Neural cell (in vitro differentiated cells): ENCODE data around the gene FAF1. TPM values are rescaled to one million over a fixed set of nuclear protein-coding genes. Genes with fewer than 3 reads are reported as not detected.

Source experiments
- H2AFZ ChIP-seq: fragments of 200-600, 300-800 bp; sonication (generic), shearing (Covaris generic); 2 replicates; pipeline ENCODE4 v1.6.0; 2014; ENCODE audit warnings: low read depth, mild to moderate bottlenecking, antibody characterized with exemption, low read length, moderate library complexity
- H3F3A ChIP-seq: fragments of 200-600 bp; shearing (Covaris generic); 2 replicates; pipeline ENCODE4 v1.6.1; 2016; ENCODE audit warnings: mild to moderate bottlenecking, moderate library complexity, mixed read lengths, antibody characterized with exemption, low read length; ENCODE audit not compliant: insufficient read depth, poor library complexity, severe bottlenecking
- H3K27ac ChIP-seq: fragments of 200-600, 300-800 bp; sonication (generic), shearing (Covaris generic); 2 replicates; pipeline ENCODE4 v1.5.1; 2014; ENCODE audit warnings: mild to moderate bottlenecking, low read length, moderate library complexity
- H3K27me3 ChIP-seq: fragments of 300-800, 200-600 bp; sonication (generic), shearing (Covaris generic); 2 replicates; pipeline ENCODE4 v1.6.0; 2014; ENCODE audit warnings: mild to moderate bottlenecking, low read depth, low read length, moderate library complexity; ENCODE audit not compliant: insufficient read depth
- H3K36me3 ChIP-seq: fragments of 300-800, 200-600 bp; sonication (generic), shearing (Covaris generic); 2 replicates; pipeline ENCODE4 v1.5.1; 2014; ENCODE audit warnings: mild to moderate bottlenecking, antibody characterized with exemption, low read length, moderate library complexity; ENCODE audit not compliant: insufficient read depth
- H3K4me2 ChIP-seq: fragments of 300-800, 200-600 bp; sonication (generic), shearing (Covaris generic); 2 replicates; pipeline ENCODE4 v1.6.0; 2014; ENCODE audit warnings: mild to moderate bottlenecking, low read length
- H3K4me3 ChIP-seq: fragments of 300-800, 200-600 bp; sonication (generic), shearing (Covaris generic); 2 replicates; pipeline ENCODE4 v1.5.1; 2014; ENCODE audit warnings: mild to moderate bottlenecking, low read length, moderate library complexity
- H3K79me2 ChIP-seq: fragments of 200-600 bp; shearing (Covaris generic); replicated peaks from 2 replicates; pipeline ENCODE4 v1.6.0; 2014; ENCODE audit warnings: mild to moderate bottlenecking, low read length, moderate library complexity; ENCODE audit not compliant: insufficient read depth
- H3K9ac ChIP-seq: fragments of 300-800, 200-600 bp; sonication (generic), shearing (Covaris generic); 2 replicates; pipeline ENCODE4 v1.6.1; 2016; ENCODE audit warnings: mild to moderate bottlenecking, low read length, mixed read lengths
- H3K9me2 ChIP-seq: fragments of 200-600 bp; shearing (Covaris generic); 2 replicates; pipeline ENCODE4 v1.6.1; 2016; ENCODE audit warnings: mild to moderate bottlenecking, low read length, mixed read lengths; ENCODE audit not compliant: insufficient read depth
- H3K9me3 ChIP-seq: fragments of 200-600, 300-800 bp; sonication (generic), shearing (Covaris generic); 2 replicates; pipeline ENCODE4 v1.6.1; 2016; ENCODE audit warnings: mild to moderate bottlenecking, mixed run types, low read length, moderate library complexity, mixed read lengths
- H4K20me1 ChIP-seq: fragments of 200-600 bp; shearing (Covaris generic); 2 replicates; pipeline ENCODE4 v1.6.1; 2016; ENCODE audit warnings: mild to moderate bottlenecking, mixed run types; ENCODE audit not compliant: insufficient read depth
- EP300 ChIP-seq: fragments of 450-650 bp; conservative IDR thresholded peaks from 2 replicates; pipeline ENCODE4 v1.6.1; 2014; ENCODE audit warnings: antibody characterized with exemption, mild to moderate bottlenecking, moderate library complexity; ENCODE audit not compliant: poor library complexity, severe bottlenecking
- EZH2 ChIP-seq: fragments of 200-600, 300-800 bp; shearing (Covaris generic), sonication (generic); IDR thresholded peaks from 2 replicates; pipeline ENCODE4 v1.6.1; 2014; ENCODE audit warnings: antibody characterized with exemption, low read length, borderline replicate concordance, mild to moderate bottlenecking; ENCODE audit not compliant: insufficient read depth, poor library complexity, severe bottlenecking
- MXI1 ChIP-seq: fragments of 450-650 bp; conservative IDR thresholded peaks from 2 replicates; pipeline ENCODE4 v1.6.1; 2014; ENCODE audit warnings: antibody characterized with exemption, mild to moderate bottlenecking; ENCODE audit not compliant: poor library complexity, severe bottlenecking
- POLR2AphosphoS5 ChIP-seq: IDR thresholded peaks from 2 replicates; pipeline ENCODE4 v1.6.1; 2012
- RAD21 ChIP-seq: fragments of 450-650 bp; conservative IDR thresholded peaks from 2 replicates; pipeline ENCODE4 v1.6.1; 2014; ENCODE audit warnings: antibody characterized with exemption, mild to moderate bottlenecking, moderate library complexity
- REST ChIP-seq: IDR thresholded peaks from 2 replicates; pipeline ENCODE4 v1.6.1; 2012; ENCODE audit warnings: borderline replicate concordance
- SMC3 ChIP-seq: fragments of 450-650 bp; conservative IDR thresholded peaks from 2 replicates; pipeline ENCODE4 v1.6.1; 2014; ENCODE audit warnings: antibody characterized with exemption, mild to moderate bottlenecking, moderate library complexity; ENCODE audit not compliant: poor library complexity
- TAF1 ChIP-seq: IDR thresholded peaks from 2 replicates; pipeline ENCODE4 v1.6.1; 2012; ENCODE audit warnings: low read depth
- polyA plus RNA-seq: library from polyadenylated mRNA; depleted of rRNA; stranded (reverse); fragments of >200 nt; gene quantifications from 2 replicates; pipeline ENCODE4 v1.2.3, GENCODE V29; 2014
- TF ChIP-seq, protein P1 (sequence below): fragments of 450-650 bp; IDR thresholded peaks from 2 replicates; pipeline ENCODE4 v1.5.1; 2014; ENCODE audit warnings: antibody characterized with exemption, mild to moderate bottlenecking, moderate library complexity; ENCODE audit not compliant: poor library complexity, severe bottlenecking

FAF1 gene
- polyA plus RNA-seq, 1 donor from 2014 or later: 52.1 TPM

DNA sequence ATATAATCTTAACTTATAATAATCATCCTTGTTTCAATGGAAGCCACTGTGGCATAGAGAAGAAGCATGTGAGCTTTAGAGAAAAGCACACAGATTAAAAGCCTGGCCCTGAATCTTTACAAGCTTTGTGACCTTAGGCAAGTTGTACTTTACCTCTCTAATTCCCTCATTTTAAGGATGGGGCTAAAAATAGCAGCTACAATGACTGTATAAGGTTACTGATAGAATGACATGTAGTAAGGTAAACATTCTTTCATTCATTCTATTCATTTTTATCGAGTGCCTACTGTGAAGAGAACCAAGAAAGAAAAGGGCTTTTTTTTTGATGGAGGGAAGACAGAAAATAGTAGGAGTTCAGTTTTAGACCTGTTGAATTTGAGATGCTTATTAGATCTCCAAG, 35.6 kb upstream of the FAF1 start:
- Histone ChIP-seq H4K20me1 (no peaks in the 10 kb centered on the region), H3K9ac (no peak overlapping the region), H3K27ac (no peak overlapping the region), H3K27me3 (no peaks in the 10 kb centered on the region), H3K9me3 (no peaks in the 10 kb centered on the region), H3K4me3 (no peak overlapping the region), H3F3A (no peaks in the 10 kb centered on the region), H3K9me2 (no peaks in the 10 kb centered on the region), H3K36me3 (no peaks in the 10 kb centered on the region), H2AFZ (no peak overlapping the region), H3K4me2 (no peak overlapping the region), H3K79me2 (no peaks in the 10 kb centered on the region)
- TF ChIP-seq MXI1: no peak
- TF ChIP-seq EP300: no peak
- TF ChIP-seq SMC3: no peak
- TF ChIP-seq EZH2: no peak
- TF ChIP-seq REST: no peak
- TF ChIP-seq TAF1: no peak
- TF ChIP-seq POLR2AphosphoS5: no peak
- TF ChIP-seq RAD21: no peak
- TF ChIP-seq, protein P1, sequence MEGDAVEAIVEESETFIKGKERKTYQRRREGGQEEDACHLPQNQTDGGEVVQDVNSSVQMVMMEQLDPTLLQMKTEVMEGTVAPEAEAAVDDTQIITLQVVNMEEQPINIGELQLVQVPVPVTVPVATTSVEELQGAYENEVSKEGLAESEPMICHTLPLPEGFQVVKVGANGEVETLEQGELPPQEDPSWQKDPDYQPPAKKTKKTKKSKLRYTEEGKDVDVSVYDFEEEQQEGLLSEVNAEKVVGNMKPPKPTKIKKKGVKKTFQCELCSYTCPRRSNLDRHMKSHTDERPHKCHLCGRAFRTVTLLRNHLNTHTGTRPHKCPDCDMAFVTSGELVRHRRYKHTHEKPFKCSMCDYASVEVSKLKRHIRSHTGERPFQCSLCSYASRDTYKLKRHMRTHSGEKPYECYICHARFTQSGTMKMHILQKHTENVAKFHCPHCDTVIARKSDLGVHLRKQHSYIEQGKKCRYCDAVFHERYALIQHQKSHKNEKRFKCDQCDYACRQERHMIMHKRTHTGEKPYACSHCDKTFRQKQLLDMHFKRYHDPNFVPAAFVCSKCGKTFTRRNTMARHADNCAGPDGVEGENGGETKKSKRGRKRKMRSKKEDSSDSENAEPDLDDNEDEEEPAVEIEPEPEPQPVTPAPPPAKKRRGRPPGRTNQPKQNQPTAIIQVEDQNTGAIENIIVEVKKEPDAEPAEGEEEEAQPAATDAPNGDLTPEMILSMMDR: no peak

GRCh38 chr1:50994997-50995396, 34.9 kb upstream of the FAF1 start:
- H3F3A ChIP-seq: no peaks in the 10 kb centered on the region
- H3K4me2 ChIP-seq: no peak overlapping the region
- H3K27ac ChIP-seq: no peak overlapping the region
- H3K36me3 ChIP-seq: no peaks in the 10 kb centered on the region
- no peak overlapping the region for H2AFZ ChIP-seq
- no peak overlapping the region for H3K9ac ChIP-seq
- H4K20me1 ChIP-seq: no peaks in the 10 kb centered on the region
- no peaks in the 10 kb centered on the region for H3K79me2 ChIP-seq
- no peaks in the 10 kb centered on the region for H3K27me3 ChIP-seq
- TF ChIP-seq, protein P1: no peak
- TF ChIP-seq TAF1 (no peak), RAD21 (no peak), SMC3 (no peak), EP300 (no peak)
- no peak overlapping the region for H3K4me3 ChIP-seq
- no peaks in the 10 kb centered on the region for H3K9me3 ChIP-seq
- no peaks in the 10 kb centered on the region for H3K9me2 ChIP-seq
